Trophoblast cell (in vitro differentiated cells and primary cell): ENCODE data around the gene SEMA4F. TPM values are rescaled to one million over a fixed set of nuclear protein-coding genes. Genes with fewer than 3 reads are reported as not detected.

ENCODE experiments used
- DNase-seq, 2 donors: peaks; one replicate each; pipeline ENCODE4 v3.0.0-alpha.2; 2016
- H2AFZ ChIP-seq: 2 replicates; pipeline ENCODE4 v1.6.1; 2013; ENCODE audit warnings: low read length, moderate library complexity, mild to moderate bottlenecking; ENCODE audit not compliant: insufficient read depth, poor library complexity
- H2AK5ac ChIP-seq: 2 replicates; pipeline ENCODE4 v1.6.1; 2013; ENCODE audit warnings: mild to moderate bottlenecking, low read length
- H2BK120ac ChIP-seq: 2 replicates; pipeline ENCODE4 v1.6.1; 2013; ENCODE audit warnings: low read length, mild to moderate bottlenecking, moderate library complexity; ENCODE audit not compliant: insufficient read depth, poor library complexity
- H2BK12ac ChIP-seq: 2 replicates; pipeline ENCODE4 v1.6.1; 2013; ENCODE audit warnings: mild to moderate bottlenecking, low read length, moderate library complexity
- H2BK5ac ChIP-seq: 2 replicates; pipeline ENCODE4 v1.6.1; 2013; ENCODE audit warnings: low read length, low read depth, moderate library complexity, mild to moderate bottlenecking; ENCODE audit not compliant: poor library complexity
- H3K14ac ChIP-seq: 2 replicates; pipeline ENCODE4 v1.6.1; 2013; ENCODE audit warnings: mild to moderate bottlenecking, low read length
- H3K18ac ChIP-seq: 2 replicates; pipeline ENCODE4 v1.6.1; 2013; ENCODE audit warnings: mild to moderate bottlenecking, low read length
- H3K23ac ChIP-seq: 2 replicates; pipeline ENCODE4 v1.6.1; 2013; ENCODE audit warnings: low read length
- H3K27ac ChIP-seq: 2 replicates; pipeline ENCODE4 v1.5.1; 2013; ENCODE audit warnings: low read depth, mild to moderate bottlenecking, inconsistent platforms, low read length, moderate library complexity
- H3K27me3 ChIP-seq: 2 replicates; pipeline ENCODE4 v1.6.1; 2013; ENCODE audit warnings: inconsistent platforms, mild to moderate bottlenecking, low read length, moderate library complexity; ENCODE audit not compliant: insufficient read depth
- H3K36me3 ChIP-seq, 2 experiments: 1 replicate in 1 of 2; 2 replicates in 1 of 2; pipeline ENCODE4 v1.6.1; 2013; ENCODE audit warnings: low read length in 2 of 2, mild to moderate bottlenecking in 2 of 2, moderate library complexity in 1 of 2; ENCODE audit not compliant: insufficient read depth in 2 of 2, control insufficient read depth in 1 of 2
- H3K4ac ChIP-seq: 2 replicates; pipeline ENCODE4 v1.6.1; 2013; ENCODE audit warnings: low read depth, mild to moderate bottlenecking, low read length, moderate library complexity
- H3K4me1 ChIP-seq, 2 experiments: 1 replicate in 1 of 2; 2 replicates in 1 of 2; pipeline ENCODE4 v1.6.1; 2013; ENCODE audit warnings: low read length in 2 of 2, mild to moderate bottlenecking in 2 of 2, moderate library complexity in 1 of 2; ENCODE audit not compliant: insufficient read depth in 2 of 2, control insufficient read depth in 1 of 2
- H3K4me2 ChIP-seq: 2 replicates; pipeline ENCODE4 v1.6.1; 2013; ENCODE audit warnings: inconsistent platforms, mild to moderate bottlenecking, low read length, moderate library complexity
- H3K4me3 ChIP-seq: 2 replicates; pipeline ENCODE4 v1.5.1; 2013; ENCODE audit warnings: mild to moderate bottlenecking, low read depth, low read length, inconsistent platforms
- H3K79me1 ChIP-seq: one replicate; pipeline ENCODE4 v1.6.1; 2013; ENCODE audit warnings: low read length
- H3K79me2 ChIP-seq: 2 replicates; pipeline ENCODE4 v1.6.1; 2013; ENCODE audit warnings: low read length, mild to moderate bottlenecking; ENCODE audit not compliant: control insufficient read depth, insufficient read depth, poor library complexity
- H3K9ac ChIP-seq: 2 replicates; pipeline ENCODE4 v1.6.1; 2013; ENCODE audit warnings: mild to moderate bottlenecking, low read length
- H3K9me3 ChIP-seq: 2 replicates; pipeline ENCODE4 v1.6.1; 2013; ENCODE audit warnings: low read depth, mild to moderate bottlenecking, control low read depth, inconsistent platforms, low read length; ENCODE audit not compliant: insufficient read depth
- H4K12ac ChIP-seq: 2 replicates; pipeline ENCODE4 v1.6.1; 2013; ENCODE audit warnings: low read depth, mild to moderate bottlenecking, low read length, moderate library complexity
- H4K8ac ChIP-seq: 2 replicates; pipeline ENCODE4 v1.6.1; 2013; ENCODE audit warnings: low read depth, mild to moderate bottlenecking, low read length, moderate library complexity
- H4K91ac ChIP-seq: one replicate; pipeline ENCODE4 v1.6.1; 2013; ENCODE audit warnings: low read depth, mild to moderate bottlenecking, low read length, moderate library complexity
- WGBS: extraction: QIAGEN DNeasy Blood & Tissue Kit; methylation state at CpG from one replicate; pipeline ENCODE4 v1.1.7; 2013; ENCODE audit warnings: missing lambda C conversion rate; ENCODE audit not compliant: insufficient read length, insufficient coverage; ENCODE audit errors: extremely low coverage; 5-methylcytosine and 5-hydroxymethylcytosine counted together
- polyA plus RNA-seq: library from polyadenylated mRNA; stranded (reverse); fragments of 200-250 nt; gene quantifications from 2 replicates; pipeline ENCODE4 v1.2.3, GENCODE V29; 2013

SEMA4F gene, protein sequence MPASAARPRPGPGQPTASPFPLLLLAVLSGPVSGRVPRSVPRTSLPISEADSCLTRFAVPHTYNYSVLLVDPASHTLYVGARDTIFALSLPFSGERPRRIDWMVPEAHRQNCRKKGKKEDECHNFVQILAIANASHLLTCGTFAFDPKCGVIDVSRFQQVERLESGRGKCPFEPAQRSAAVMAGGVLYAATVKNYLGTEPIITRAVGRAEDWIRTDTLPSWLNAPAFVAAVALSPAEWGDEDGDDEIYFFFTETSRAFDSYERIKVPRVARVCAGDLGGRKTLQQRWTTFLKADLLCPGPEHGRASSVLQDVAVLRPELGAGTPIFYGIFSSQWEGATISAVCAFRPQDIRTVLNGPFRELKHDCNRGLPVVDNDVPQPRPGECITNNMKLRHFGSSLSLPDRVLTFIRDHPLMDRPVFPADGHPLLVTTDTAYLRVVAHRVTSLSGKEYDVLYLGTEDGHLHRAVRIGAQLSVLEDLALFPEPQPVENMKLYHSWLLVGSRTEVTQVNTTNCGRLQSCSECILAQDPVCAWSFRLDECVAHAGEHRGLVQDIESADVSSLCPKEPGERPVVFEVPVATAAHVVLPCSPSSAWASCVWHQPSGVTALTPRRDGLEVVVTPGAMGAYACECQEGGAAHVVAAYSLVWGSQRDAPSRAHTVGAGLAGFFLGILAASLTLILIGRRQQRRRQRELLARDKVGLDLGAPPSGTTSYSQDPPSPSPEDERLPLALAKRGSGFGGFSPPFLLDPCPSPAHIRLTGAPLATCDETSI
- polyA plus RNA-seq = 2.1 and 2.3 TPM in 2 replicates

DNA sequence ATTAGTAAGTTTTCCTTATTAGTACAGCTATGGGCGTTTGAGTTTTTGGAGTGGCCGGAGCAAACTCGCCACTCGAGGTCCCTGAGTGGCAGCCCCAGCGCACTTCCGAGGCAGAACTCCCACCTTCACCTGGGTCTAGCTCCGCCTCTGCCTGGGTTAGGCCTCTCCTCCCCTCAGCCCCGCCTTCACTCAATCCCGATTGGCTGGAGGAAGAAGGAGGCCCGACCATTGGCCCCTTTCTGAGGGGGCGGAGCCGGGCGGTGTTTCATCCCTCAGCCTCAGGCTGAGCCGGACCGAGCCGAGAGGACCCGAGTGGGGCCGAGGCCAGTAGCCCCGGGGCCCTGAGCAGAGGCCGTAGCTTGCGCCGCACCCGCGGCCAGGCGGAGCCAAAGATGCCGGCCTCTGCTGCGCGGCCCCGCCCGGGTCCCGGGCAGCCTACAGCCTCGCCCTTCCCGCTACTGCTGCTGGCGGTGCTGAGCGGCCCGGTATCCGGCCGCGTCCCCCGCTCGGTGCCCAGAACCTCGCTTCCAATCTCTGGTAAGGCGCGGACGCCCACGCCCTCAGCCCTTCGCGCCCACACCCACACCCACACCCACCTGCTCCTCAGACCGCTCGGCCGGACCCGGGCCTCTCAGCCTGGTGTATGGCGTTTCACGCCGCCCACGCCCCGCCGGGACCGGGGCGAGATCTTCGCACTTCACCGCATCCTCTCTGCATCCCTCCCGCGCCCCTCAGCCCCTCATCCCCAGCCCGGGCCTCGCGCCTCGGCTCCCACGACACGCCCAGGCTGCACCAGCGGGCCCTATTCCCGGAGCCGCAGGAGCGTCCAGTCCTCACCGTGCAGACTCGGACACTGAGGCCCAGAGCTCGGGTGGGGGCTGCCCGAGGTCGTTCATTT lies at the start of gene SEMA4F:
Gene SEMA4F (plus strand): TSS at position 263 of the 898 bp plus-strand sequence. CDS start 130 bp downstream, at position 393.
- H3K27ac ChIP-seq = no peak within 1 kb of the TSS
- no peaks in the 10 kb centered on the region for H3K79me1 ChIP-seq
- H3K36me3 ChIP-seq = no peaks in the 10 kb centered on the region
- H3K23ac ChIP-seq = no peak within 1 kb of the TSS
- H4K91ac ChIP-seq = no peak within 1 kb of the TSS
- no peak within 1 kb of the TSS for H3K14ac ChIP-seq
- H3K27me3 ChIP-seq = peaks cover 12% of the 10 kb centered on the region
- peak within 1 kb of the TSS; percentile 90 for H3K4me2 ChIP-seq
- peak within 1 kb of the TSS; percentile 6 for H4K12ac ChIP-seq
- H2AK5ac ChIP-seq = no peak within 1 kb of the TSS
- DNase-seq = peak; percentile 97 to 98
- H3K9ac ChIP-seq = peak within 1 kb of the TSS; percentile 50
- H2BK5ac ChIP-seq = no peak within 1 kb of the TSS
- WGBS = no CpG with 5 or more reads among the region's 79 CpGs
- peaks cover 4 to 7% of the 10 kb centered on the region in 2 experiments for H3K4me1 ChIP-seq
- peak within 1 kb of the TSS; percentile 75 for H3K4me3 ChIP-seq
- H2BK12ac ChIP-seq = no peak within 1 kb of the TSS
- H3K4ac ChIP-seq = no peak within 1 kb of the TSS
- H4K8ac ChIP-seq = peak within 1 kb of the TSS; percentile 79
- peaks cover 4% of the 10 kb centered on the region for H3K9me3 ChIP-seq
- H2AFZ ChIP-seq = peak within 1 kb of the TSS; percentile 80
- no peak within 1 kb of the TSS for H3K18ac ChIP-seq
- no peaks in the 10 kb centered on the region for H3K79me2 ChIP-seq
- no peak within 1 kb of the TSS for H2BK120ac ChIP-seq

DNA sequence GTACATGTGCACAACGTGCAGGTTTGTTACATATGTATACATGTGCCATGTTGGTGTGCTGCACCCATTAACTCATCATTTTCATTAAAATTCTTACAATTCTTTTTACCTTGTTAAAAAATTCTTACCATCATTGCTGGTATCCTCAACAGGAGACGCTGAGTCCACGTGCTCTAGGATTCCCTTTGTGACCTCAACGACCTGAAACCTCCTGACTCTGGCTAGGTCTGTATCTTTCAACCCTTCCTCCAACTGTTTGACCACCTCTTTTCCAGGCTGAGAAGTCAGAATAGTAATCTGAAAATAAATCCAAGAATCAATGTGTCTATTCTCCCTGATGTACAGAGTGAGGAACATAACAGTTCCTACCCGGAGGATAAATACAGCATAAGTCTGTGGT lies 47.1 kb upstream of the SEMA4F start:
- peak in 1 of 2 donors; percentile 58 for DNase-seq
- no peak overlapping the region for H3K27ac ChIP-seq
- no peak overlapping the region for H2BK120ac ChIP-seq
- H2BK12ac ChIP-seq = no peak overlapping the region
- H3K27me3 ChIP-seq = peaks cover 2% of the 10 kb centered on the region
- no peak overlapping the region for H4K91ac ChIP-seq
- no peak overlapping the region for H4K8ac ChIP-seq
- no peak overlapping the region for H2AFZ ChIP-seq
- H4K12ac ChIP-seq = no peak overlapping the region
- H3K79me2 ChIP-seq = no peaks in the 10 kb centered on the region
- H3K9me3 ChIP-seq = no peaks in the 10 kb centered on the region
- H3K4me2 ChIP-seq = no peak overlapping the region
- no peak overlapping the region for H3K18ac ChIP-seq
- no peak overlapping the region for H3K23ac ChIP-seq
- WGBS = no CpG with 5 or more reads among the region's 5 CpGs
- H3K9ac ChIP-seq = no peak overlapping the region
- H3K79me1 ChIP-seq = no peaks in the 10 kb centered on the region
- no peak overlapping the region for H3K14ac ChIP-seq
- H3K4me1 ChIP-seq = no peaks in the 10 kb centered on the region
- no peaks in the 10 kb centered on the region for H3K36me3 ChIP-seq
- no peak overlapping the region for H2AK5ac ChIP-seq
- no peak overlapping the region for H3K4ac ChIP-seq
- H2BK5ac ChIP-seq = no peak overlapping the region
- no peak overlapping the region for H3K4me3 ChIP-seq

DNA sequence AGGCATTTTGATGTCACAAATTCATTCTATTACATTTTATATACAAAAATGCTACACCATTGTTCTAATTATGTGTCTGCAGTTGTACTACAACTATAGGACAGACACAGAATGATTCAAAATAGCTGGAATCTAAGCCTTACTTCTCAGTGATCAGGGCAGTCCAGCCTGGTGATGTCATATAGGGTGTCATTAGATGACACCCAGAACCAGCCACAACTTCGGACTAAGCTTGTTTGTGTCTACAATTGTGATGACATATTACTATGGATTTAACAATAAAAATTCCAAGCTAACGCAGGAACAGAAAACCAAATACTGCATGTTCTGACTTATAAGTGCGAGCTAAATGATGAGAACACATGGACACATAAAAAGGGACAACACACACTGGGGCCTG lies 36.9 kb upstream of the SEMA4F start:
- H3K4me2 ChIP-seq = no peak overlapping the region
- no peak overlapping the region for H3K14ac ChIP-seq
- no peaks in the 10 kb centered on the region for H3K79me1 ChIP-seq
- no peak overlapping the region for H3K9ac ChIP-seq
- no peak for DNase-seq
- H2AFZ ChIP-seq = no peak overlapping the region
- no peaks in the 10 kb centered on the region for H3K79me2 ChIP-seq
- H3K4ac ChIP-seq = no peak overlapping the region
- H3K4me3 ChIP-seq = no peak overlapping the region
- no peaks in the 10 kb centered on the region for H3K27me3 ChIP-seq
- H2BK5ac ChIP-seq = no peak overlapping the region
- WGBS = no CpG with 5 or more reads among the region's 3 CpGs
- no peak overlapping the region for H3K27ac ChIP-seq
- no peaks in the 10 kb centered on the region for H3K9me3 ChIP-seq
- no peak overlapping the region for H3K18ac ChIP-seq
- no peak overlapping the region for H4K8ac ChIP-seq
- H3K36me3 ChIP-seq = no peaks in the 10 kb centered on the region
- no peaks in the 10 kb centered on the region for H3K4me1 ChIP-seq
- no peak overlapping the region for H3K23ac ChIP-seq
- no peak overlapping the region for H2BK120ac ChIP-seq
- no peak overlapping the region for H4K91ac ChIP-seq
- H2BK12ac ChIP-seq = no peak overlapping the region
- no peak overlapping the region for H4K12ac ChIP-seq
- H2AK5ac ChIP-seq = no peak overlapping the region

DNA sequence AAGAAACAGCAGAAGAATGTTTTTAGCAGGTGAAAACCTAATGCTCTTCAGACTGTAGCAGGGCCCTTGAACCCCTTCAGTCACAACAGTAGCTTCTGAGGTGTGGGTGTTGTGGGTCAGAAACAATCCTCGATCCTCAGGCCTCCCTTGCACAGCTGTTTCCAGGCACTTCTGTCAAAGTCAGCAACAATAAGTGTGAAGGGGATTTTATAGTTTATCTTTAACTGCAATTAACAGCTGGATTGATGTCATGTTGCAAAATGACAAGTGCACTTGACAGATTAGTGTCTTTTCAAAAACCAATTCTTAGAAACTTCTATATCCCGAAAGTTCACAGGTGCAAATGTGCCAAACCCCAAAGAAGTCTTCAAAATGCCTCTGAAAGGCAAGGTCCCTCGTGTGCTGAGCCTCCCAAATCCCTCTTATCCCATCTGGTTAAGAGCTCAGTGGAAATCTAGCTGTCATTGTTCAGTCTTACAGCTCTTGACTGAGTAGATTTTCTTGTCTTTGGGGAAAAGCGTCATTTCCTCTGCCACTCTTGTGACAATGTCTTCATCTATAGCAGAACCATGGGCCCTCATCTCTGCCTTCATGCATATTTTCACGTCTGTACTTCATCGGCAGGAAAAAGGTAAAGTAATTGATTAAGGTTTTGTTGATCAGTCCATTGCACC lies 35.5 kb upstream of the SEMA4F start:
- Histone ChIP-seq H3K79me2 (no peaks in the 10 kb centered on the region), H2BK120ac (no peak overlapping the region), H4K91ac (no peak overlapping the region), H3K18ac (no peak overlapping the region), H3K4ac (no peak overlapping the region), H3K79me1 (no peaks in the 10 kb centered on the region), H3K27me3 (no peaks in the 10 kb centered on the region), H3K27ac (no peak overlapping the region), H4K12ac (no peak overlapping the region), H3K9me3 (no peaks in the 10 kb centered on the region), H3K4me1 (no peaks in the 10 kb centered on the region), H4K8ac (no peak overlapping the region), H2BK12ac (no peak overlapping the region), H3K9ac (no peak overlapping the region), H2BK5ac (no peak overlapping the region), H3K4me3 (no peak overlapping the region), H3K23ac (no peak overlapping the region), H3K36me3 (no peaks in the 10 kb centered on the region), H3K14ac (no peak overlapping the region), H2AFZ (no peak overlapping the region), H2AK5ac (no peak overlapping the region), H3K4me2 (no peak overlapping the region)
- no peak for DNase-seq
- WGBS = no CpG with 5 or more reads among the region's 6 CpGs
